Panc1 (cell line): ENCODE data around the gene CXXC1. TPM values are rescaled to one million over a fixed set of nuclear protein-coding genes. Genes with fewer than 3 reads are reported as not detected.

Experiments
- ATAC-seq: fragments of 200-7000 bp; cut with Tn5 transposase; 2 replicates; pipeline ENCODE4 v1.9.1; 2020; ENCODE audit warnings: mild to moderate bottlenecking, moderate library complexity
- BruUV-seq: library from RNA; stranded (reverse); fragments of 400-500 nt; replicated peaks from 2 replicates; lab custom pipeline; 2021; lab: Mats Ljungman, UMichigan
- CTCF ChIA-PET: fragments of 300-600 bp; sonication (Branson Sonifier 250); formaldehyde crosslinking; loops from one replicate; lab custom pipeline; 2022; ENCODE audit warnings: antibody characterized with exemption; lab: Charles Lee
- POLR2A ChIA-PET: fragments of 300-600 bp; sonication (Branson Sonifier 250); formaldehyde crosslinking; loops from one replicate; lab custom pipeline; 2022; ENCODE audit warnings: antibody characterized with exemption; lab: Charles Lee
- DNase-seq: peaks from one replicate; pipeline ENCODE4 v3.0.0-alpha.2; 2010; ENCODE audit warnings: low read depth, low spot score
- H3K27ac ChIP-seq: 2 replicates; pipeline ENCODE4 v1.5.1; 2011; ENCODE audit warnings: mild to moderate bottlenecking, low read length, inconsistent platforms
- H3K27me3 ChIP-seq: fragments of 200-500 bp; sonication (Bioruptor generic); 2 replicates; pipeline ENCODE4 v1.6.0; 2014; ENCODE audit warnings: low read length, inconsistent platforms; ENCODE audit not compliant: control insufficient read depth, insufficient read depth
- H3K36me3 ChIP-seq: fragments of 200-500 bp; sonication (Bioruptor generic); 2 replicates; pipeline ENCODE4 v1.5.1; 2014; ENCODE audit warnings: inconsistent platforms, mild to moderate bottlenecking, low read length, moderate library complexity; ENCODE audit not compliant: control insufficient read depth, insufficient read depth
- H3K4me1 ChIP-seq: 2 replicates; pipeline ENCODE4 v1.5.1; 2011; ENCODE audit warnings: inconsistent platforms, mild to moderate bottlenecking, low read length, moderate library complexity; ENCODE audit not compliant: control insufficient read depth, insufficient read depth
- H3K4me3 ChIP-seq, 2 experiments: 2 replicates each; pipeline ENCODE4 v1.5.1; 2011 to 2012; ENCODE audit warnings: low read depth in 2 of 2, low read length in 2 of 2, mild to moderate bottlenecking in 2 of 2, inconsistent platforms in 1 of 2, moderate library complexity in 1 of 2
- H3K9me3 ChIP-seq: fragments of 200-500 bp; sonication (Bioruptor generic); 2 replicates; pipeline ENCODE4 v1.5.1; 2014; ENCODE audit warnings: low read depth, mild to moderate bottlenecking, inconsistent platforms, low read length, moderate library complexity; ENCODE audit not compliant: control insufficient read depth, insufficient read depth
- POLR2AphosphoS5 ChIP-seq: IDR thresholded peaks from 2 replicates; pipeline ENCODE4 v1.6.1; 2012; ENCODE audit warnings: mild to moderate bottlenecking, low read depth, low read length, moderate library complexity
- REST ChIP-seq, 2 experiments: IDR thresholded peaks; 2 replicates each; pipeline ENCODE4 v1.6.1; 2011 to 2012; ENCODE audit warnings: low read depth in 2 of 2, control low read depth in 1 of 2, low read length in 1 of 2, mild to moderate bottlenecking in 1 of 2, moderate library complexity in 1 of 2; ENCODE audit not compliant: insufficient read depth in 1 of 2
- SIN3A ChIP-seq: IDR thresholded peaks from 2 replicates; pipeline ENCODE4 v1.6.1; 2012; ENCODE audit warnings: low read depth, mild to moderate bottlenecking, low read length, moderate library complexity, borderline replicate concordance; ENCODE audit not compliant: insufficient read depth
- TCF7L2 ChIP-seq: IDR thresholded peaks from 2 replicates; pipeline ENCODE4 v1.6.1; 2011; ENCODE audit warnings: mild to moderate bottlenecking, low read depth, low read length, inconsistent platforms
- in situ Hi-C: cut with HindIII; loops from 2 replicates; pipeline ENCODE4 v1.10.0; 2016; ENCODE audit warnings: low sequenced_read_pairs, low pct_unique_long_range_greater_than_20kb
- intact Hi-C: fragments of 100-400 bp; cut with micrococcal nuclease; formaldehyde crosslinking; loops from one replicate; pipeline ENCODE4 v1.10.0; 2022; ENCODE audit not compliant: unreplicated experiment
- total RNA-seq: library from RNA; stranded (reverse); gene quantifications from one replicate; pipeline ENCODE4 v1.2.1, GENCODE V29; 2021; ENCODE audit not compliant: unreplicated experiment
- TF ChIP-seq, protein P1 (sequence below): fragments of 450-650 bp; IDR thresholded peaks from 2 replicates; pipeline ENCODE4 v1.5.1; 2017; ENCODE audit warnings: mild to moderate bottlenecking

CXXC1 gene
- total RNA-seq, 1 experiment from 2014 or later: 60.8 TPM

- ATAC-seq (no peak), DNase-seq (no peak)
- in situ Hi-C loops (no loop called here), intact Hi-C loops (loop anchor here (10.0 kb wide), 1 partner anchor 70 kb away; no protein-coding TSS in a partner anchor)
- ChIA-PET POLR2A (no interaction called here), CTCF (no interaction called here)
- Histone ChIP-seq H3K27me3 (no peaks in the 10 kb centered on the region), H3K36me3 (peaks cover 5% of the 10 kb centered on the region), H3K27ac (no peak overlapping the region), H3K9me3 (no peaks in the 10 kb centered on the region), H3K4me3 (no peak overlapping the region), H3K4me1 (peaks cover 8% of the 10 kb centered on the region)
- no TSS peak for BruUV-seq
- TF ChIP-seq REST (IDR thresholded peaks at IDR 0.05; ENCODE audit: insufficient read depth in 1 of 2, low read depth in 2 of 2, low read length in 1 of 2) (no peak), SIN3A (no peak), TCF7L2 (no peak), POLR2AphosphoS5 (no peak)
- TF ChIP-seq, protein P1, sequence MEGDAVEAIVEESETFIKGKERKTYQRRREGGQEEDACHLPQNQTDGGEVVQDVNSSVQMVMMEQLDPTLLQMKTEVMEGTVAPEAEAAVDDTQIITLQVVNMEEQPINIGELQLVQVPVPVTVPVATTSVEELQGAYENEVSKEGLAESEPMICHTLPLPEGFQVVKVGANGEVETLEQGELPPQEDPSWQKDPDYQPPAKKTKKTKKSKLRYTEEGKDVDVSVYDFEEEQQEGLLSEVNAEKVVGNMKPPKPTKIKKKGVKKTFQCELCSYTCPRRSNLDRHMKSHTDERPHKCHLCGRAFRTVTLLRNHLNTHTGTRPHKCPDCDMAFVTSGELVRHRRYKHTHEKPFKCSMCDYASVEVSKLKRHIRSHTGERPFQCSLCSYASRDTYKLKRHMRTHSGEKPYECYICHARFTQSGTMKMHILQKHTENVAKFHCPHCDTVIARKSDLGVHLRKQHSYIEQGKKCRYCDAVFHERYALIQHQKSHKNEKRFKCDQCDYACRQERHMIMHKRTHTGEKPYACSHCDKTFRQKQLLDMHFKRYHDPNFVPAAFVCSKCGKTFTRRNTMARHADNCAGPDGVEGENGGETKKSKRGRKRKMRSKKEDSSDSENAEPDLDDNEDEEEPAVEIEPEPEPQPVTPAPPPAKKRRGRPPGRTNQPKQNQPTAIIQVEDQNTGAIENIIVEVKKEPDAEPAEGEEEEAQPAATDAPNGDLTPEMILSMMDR: no peak
These were observed 3.1 kb downstream of the CXXC1 start for GRCh38 chr18:50284255-50284885.

DNA sequence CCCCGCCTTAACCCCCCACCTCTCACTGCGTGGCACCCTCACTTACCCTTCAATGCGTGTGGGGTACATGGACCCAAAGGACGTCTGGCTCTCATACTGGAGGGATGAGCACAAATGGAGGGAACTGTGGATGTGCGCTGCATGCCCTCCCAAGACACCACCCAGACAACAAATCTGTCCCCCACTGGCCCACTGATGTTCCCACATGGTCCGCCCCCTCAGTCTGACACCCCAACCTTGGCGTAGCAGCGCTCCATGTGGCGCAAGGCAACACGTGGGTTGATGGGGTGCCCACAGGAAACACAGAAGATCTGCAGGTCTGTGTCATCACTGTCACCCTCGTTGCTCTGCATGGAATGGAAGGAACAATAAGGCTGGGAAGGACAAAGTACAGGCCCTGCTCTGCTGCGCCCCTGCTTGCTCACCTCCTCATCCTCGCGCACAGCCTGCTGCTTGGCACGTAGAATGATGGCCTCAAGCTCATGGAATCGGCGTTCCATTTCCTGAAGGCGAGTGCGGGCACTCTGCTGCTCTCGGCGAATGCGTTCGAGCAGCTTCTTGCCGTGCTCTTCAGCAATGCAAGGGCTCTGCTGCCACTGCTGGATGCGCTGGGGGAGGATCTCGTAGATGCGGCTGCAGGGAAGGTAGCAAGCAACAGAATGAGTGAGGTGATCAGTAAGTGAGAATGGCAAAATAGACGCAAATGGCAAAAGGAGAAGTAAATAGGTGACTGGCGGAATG, 3.9 kb downstream of the CXXC1 start:
- no TSS peak for BruUV-seq
- CTCF ChIA-PET: no interaction called here
- Histone ChIP-seq H3K27me3 (no peaks in the 10 kb centered on the region), H3K9me3 (no peaks in the 10 kb centered on the region), H3K27ac (no peak overlapping the region), H3K36me3 (peaks cover 5% of the 10 kb centered on the region), H3K4me3 (no peak overlapping the region), H3K4me1 (peaks cover 8% of the 10 kb centered on the region)
- no peak for ATAC-seq
- POLR2A ChIA-PET: no interaction called here
- in situ Hi-C loops: no loop called here
- TF ChIP-seq POLR2AphosphoS5 (no peak), SIN3A (no peak), TCF7L2 (no peak), REST (IDR thresholded peaks at IDR 0.05; ENCODE audit: insufficient read depth in 1 of 2, low read depth in 2 of 2, low read length in 1 of 2) (no peak)
- TF ChIP-seq, protein P1: no peak
- intact Hi-C loops: loop anchor here (10.0 kb wide), 1 partner anchor 71 kb away; no protein-coding TSS in a partner anchor
- no peak for DNase-seq
